Calu3 (cell line): ENCODE data around the gene GAK. TPM values are rescaled to one million over a fixed set of nuclear protein-coding genes. Genes with fewer than 3 reads are reported as not detected.

ENCODE experiments used
- BruUV-seq: library from RNA; stranded (reverse); fragments of 400-500 nt; replicated peaks from 2 replicates; lab custom pipeline; 2021; lab: Mats Ljungman, UMichigan
- CTCF ChIA-PET: fragments of 300-600 bp; sonication (Branson Sonifier 250); formaldehyde crosslinking; loops from one replicate; lab custom pipeline; 2022; ENCODE audit warnings: antibody characterized with exemption; lab: Charles Lee
- DNase-seq: peaks from one replicate; pipeline ENCODE4 v3.0.0; 2022
- H3K27ac Mint-ChIP-seq: one replicate; pipeline ENCODE4 v1.8.0; 2022; ENCODE audit warnings: mixed read lengths; ENCODE audit not compliant: unreplicated experiment
- H3K27me3 Mint-ChIP-seq: one replicate; pipeline ENCODE4 v1.8.0; 2022; ENCODE audit warnings: mixed read lengths; ENCODE audit not compliant: unreplicated experiment
- H3K36me3 Mint-ChIP-seq: one replicate; pipeline ENCODE4 v1.8.0; 2022; ENCODE audit warnings: mild to moderate bottlenecking, moderate library complexity, mixed read lengths; ENCODE audit not compliant: insufficient read depth, unreplicated experiment
- H3K4me1 Mint-ChIP-seq: one replicate; pipeline ENCODE4 v1.8.0; 2022; ENCODE audit warnings: mild to moderate bottlenecking, low read depth, mixed read lengths; ENCODE audit not compliant: unreplicated experiment
- H3K4me3 Mint-ChIP-seq: one replicate; pipeline ENCODE4 v1.8.0; 2022; ENCODE audit warnings: mild to moderate bottlenecking, low read depth, moderate library complexity, mixed read lengths; ENCODE audit not compliant: unreplicated experiment
- H3K9me3 Mint-ChIP-seq: one replicate; pipeline ENCODE4 v1.8.0; 2022; ENCODE audit warnings: low read depth, mixed read lengths; ENCODE audit not compliant: unreplicated experiment
- intact Hi-C: fragments of 100-400 bp; cut with micrococcal nuclease; formaldehyde crosslinking; loops from one replicate; pipeline ENCODE4 v1.10.0; 2022; ENCODE audit not compliant: unreplicated experiment
- total RNA-seq: library from RNA; stranded (reverse); gene quantifications from 2 replicates; pipeline ENCODE4 v1.2.3, GENCODE V29; 2022
- TF ChIP-seq, protein P1 (sequence below): fragments of 200-600 bp; IDR thresholded peaks from one replicate; pipeline ENCODE4 v1.8.0; 2022; ENCODE audit warnings: antibody characterized with exemption; ENCODE audit not compliant: unreplicated experiment

GAK gene
- total RNA-seq, 1 experiment from 2014 or later, result 94.1 TPM

DNA sequence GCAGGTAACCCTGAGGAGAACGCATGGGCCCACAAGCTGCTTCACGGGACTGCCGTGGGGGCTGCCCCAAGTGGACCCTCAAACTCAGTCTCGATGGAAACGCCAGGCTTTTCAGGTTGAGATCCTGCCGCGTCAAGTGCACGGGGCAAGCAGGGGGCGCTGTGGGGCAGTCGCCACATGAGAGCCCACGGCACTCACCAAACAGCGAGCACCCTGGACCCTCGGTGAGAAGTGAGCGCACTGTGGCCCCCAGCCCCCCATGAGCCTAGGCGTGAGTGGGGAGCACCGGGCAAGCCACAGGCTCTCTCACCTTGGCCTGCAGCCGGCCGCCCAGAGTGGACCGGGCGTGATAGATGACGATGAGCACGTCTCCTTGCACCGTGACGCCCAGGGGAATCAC is 55.3 kb downstream of the GAK start:
- H3K4me1 Mint-ChIP-seq, result no peaks in the 10 kb centered on the region

DNA sequence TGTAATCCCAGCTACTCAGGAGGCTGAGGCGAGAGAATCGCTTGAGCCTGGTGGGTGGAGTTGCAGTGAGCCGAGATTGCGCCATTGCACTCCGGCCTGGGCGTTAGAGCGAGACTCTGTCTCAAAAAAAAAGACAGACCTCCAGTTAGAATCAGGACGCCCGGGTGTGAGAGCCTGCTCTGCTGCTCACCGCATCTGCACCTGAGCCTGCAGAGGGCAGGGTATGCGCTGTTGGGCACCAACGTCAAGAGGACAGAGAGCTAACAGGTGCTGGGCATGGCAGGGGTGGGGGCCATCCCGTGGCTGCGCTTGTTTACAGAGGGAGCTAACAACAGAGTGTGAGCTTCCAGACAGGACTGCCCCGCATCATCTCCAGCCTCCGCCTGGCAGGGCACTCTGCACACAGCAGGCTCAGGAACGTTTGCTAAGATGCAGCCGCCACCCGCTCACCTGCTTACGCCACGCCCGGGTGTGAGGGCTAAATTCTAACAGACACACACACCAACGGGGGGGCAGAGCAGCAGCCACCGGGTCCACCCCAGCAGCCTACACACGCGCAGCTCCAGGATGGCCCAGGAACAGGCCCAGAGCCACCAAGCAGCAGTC is 56.2 kb downstream of the GAK start:
- no peak for DNase-seq
- BruUV-seq, result no TSS peak
- Mint-ChIP-seq H3K27ac (no peak overlapping the region), H3K4me1 (no peaks in the 10 kb centered on the region), H3K36me3 (peaks cover 42% of the 10 kb centered on the region), H3K9me3 (no peaks in the 10 kb centered on the region), H3K4me3 (no peak overlapping the region), H3K27me3 (no peaks in the 10 kb centered on the region)
- CTCF ChIA-PET, result no interaction called here
- intact Hi-C loops, result no loop called here
- TF ChIP-seq, protein P1, sequence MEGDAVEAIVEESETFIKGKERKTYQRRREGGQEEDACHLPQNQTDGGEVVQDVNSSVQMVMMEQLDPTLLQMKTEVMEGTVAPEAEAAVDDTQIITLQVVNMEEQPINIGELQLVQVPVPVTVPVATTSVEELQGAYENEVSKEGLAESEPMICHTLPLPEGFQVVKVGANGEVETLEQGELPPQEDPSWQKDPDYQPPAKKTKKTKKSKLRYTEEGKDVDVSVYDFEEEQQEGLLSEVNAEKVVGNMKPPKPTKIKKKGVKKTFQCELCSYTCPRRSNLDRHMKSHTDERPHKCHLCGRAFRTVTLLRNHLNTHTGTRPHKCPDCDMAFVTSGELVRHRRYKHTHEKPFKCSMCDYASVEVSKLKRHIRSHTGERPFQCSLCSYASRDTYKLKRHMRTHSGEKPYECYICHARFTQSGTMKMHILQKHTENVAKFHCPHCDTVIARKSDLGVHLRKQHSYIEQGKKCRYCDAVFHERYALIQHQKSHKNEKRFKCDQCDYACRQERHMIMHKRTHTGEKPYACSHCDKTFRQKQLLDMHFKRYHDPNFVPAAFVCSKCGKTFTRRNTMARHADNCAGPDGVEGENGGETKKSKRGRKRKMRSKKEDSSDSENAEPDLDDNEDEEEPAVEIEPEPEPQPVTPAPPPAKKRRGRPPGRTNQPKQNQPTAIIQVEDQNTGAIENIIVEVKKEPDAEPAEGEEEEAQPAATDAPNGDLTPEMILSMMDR, result no peak

More for the DNA sequence above, 55.3 kb downstream of the GAK start:
- H3K27me3 Mint-ChIP-seq, result no peaks in the 10 kb centered on the region
- no peak overlapping the region for H3K27ac Mint-ChIP-seq
- intact Hi-C loops, result no loop called here
- CTCF ChIA-PET, result no interaction called here
- TF ChIP-seq, protein P1, result no peak
- no TSS peak for BruUV-seq
- no peak overlapping the region for H3K4me3 Mint-ChIP-seq
- no peaks in the 10 kb centered on the region for H3K9me3 Mint-ChIP-seq
- H3K36me3 Mint-ChIP-seq, result peaks cover 37% of the 10 kb centered on the region
- no peak for DNase-seq

DNA sequence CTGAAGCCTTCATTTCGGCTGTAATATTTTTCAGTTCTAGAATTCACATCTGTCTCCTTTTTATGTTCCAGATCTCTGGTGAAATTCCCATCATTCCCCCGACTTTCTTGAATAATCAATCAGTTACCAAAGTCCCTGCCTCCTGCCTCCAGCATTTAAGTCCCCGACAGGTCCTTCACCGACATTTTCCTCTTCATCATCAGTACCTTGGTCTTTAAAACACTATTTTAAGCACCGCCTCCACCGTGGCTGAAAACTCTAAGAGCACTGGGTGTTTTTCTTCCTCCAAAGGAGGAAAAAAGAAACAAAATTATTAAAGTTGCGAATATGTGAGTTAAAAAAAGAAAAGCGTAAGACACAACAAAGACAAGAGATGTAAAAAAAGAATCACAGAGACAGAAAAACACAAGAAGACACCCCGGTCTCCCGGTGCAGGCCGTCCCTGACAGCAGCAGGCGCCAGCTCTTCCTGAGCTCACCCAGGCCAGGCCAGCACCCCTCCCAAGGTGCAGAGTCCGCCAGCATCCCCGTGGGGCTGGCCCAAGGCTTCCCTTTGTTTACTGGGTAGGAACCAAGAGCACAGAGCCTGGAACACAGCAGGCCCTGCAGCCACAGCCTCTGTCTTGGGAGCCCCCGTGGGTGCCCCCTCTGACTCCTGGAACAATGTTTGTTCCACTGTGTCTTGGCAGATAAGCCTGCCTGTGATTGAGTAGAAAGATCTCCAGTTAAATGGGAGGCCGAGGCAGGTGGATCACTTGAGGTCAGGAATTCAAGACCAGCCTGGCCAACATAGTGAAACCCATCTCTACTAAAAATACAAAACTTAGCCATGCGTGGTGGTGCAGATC is 56.9 kb downstream of the GAK start:
- H3K4me3 Mint-ChIP-seq, result no peak overlapping the region
- no TSS peak for BruUV-seq
- TF ChIP-seq, protein P1, result no peak
- H3K9me3 Mint-ChIP-seq, result no peaks in the 10 kb centered on the region
- H3K4me1 Mint-ChIP-seq, result no peaks in the 10 kb centered on the region
- H3K27ac Mint-ChIP-seq, result no peak overlapping the region
- no peak for DNase-seq
- no peaks in the 10 kb centered on the region for H3K27me3 Mint-ChIP-seq
- CTCF ChIA-PET, result no interaction called here
- peaks cover 48% of the 10 kb centered on the region for H3K36me3 Mint-ChIP-seq
- intact Hi-C loops, result no loop called here

DNA sequence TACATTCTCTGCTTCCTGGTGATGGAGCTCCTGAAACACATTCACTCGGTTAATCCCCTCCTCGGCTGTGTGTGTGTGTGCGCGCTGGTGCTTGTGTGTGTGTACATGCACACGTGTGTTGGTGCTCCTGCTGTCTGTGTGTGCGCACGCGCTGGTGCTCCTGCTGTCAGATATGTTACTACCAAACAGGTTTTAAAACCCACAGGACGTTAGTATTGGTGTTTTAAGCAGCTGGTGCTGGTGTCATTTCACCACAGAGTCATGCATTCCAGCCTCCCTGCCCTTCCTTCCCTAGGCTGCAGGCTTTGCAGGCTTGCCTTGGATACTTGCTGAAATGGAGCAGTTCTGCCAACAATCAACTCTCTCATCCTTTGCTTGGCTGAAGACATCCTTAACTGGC is 58.1 kb downstream of the GAK start:
- TF ChIP-seq, protein P1, result no peak
- Mint-ChIP-seq H3K4me3 (no peak overlapping the region), H3K27ac (no peak overlapping the region), H3K36me3 (peaks cover 44% of the 10 kb centered on the region), H3K4me1 (no peaks in the 10 kb centered on the region), H3K9me3 (no peaks in the 10 kb centered on the region), H3K27me3 (no peaks in the 10 kb centered on the region)
- BruUV-seq, result no TSS peak
- intact Hi-C loops, result no loop called here
- CTCF ChIA-PET, result no interaction called here
- DNase-seq, result no peak
